ENCODE results near the gene SLX4. TPM values are rescaled to one million over a fixed set of nuclear protein-coding genes. Genes with fewer than 3 reads are reported as not detected.

Gene SLX4
- total RNA-seq, 1 donor from 2014 or later, result 9.3 TPM

DNA sequence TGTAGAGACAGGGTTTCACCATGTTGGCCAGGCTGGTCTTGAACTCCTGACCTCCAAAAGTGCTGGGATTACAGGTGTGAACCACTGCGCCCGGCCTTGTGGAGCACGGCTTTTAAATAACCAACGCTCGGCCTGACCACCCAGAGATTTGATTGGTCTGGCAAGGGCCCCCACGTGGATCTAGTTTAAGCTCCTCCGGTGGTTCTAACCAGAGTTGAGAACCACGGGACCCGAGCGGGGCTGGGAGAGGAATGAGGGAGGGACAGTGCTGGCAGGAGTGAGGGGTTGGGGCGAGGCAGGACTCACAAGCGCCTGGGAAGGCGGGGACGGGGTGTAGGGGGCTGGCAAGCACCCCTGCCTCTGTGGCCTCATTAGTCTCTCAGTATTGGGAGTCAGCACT, 37.2 kb downstream of the SLX4 start:
- Mint-ChIP-seq H3K4me3 (ENCODE audit: unreplicated experiment) (no peak overlapping the region), H3K4me1 (ENCODE audit: low read depth) (peaks cover 1% of the 10 kb centered on the region), H3K36me3 (ENCODE audit: low read depth) (peaks cover 5% of the 10 kb centered on the region), H3K27me3 (ENCODE audit: low read depth) (no peaks in the 10 kb centered on the region), H3K9me3 (ENCODE audit: low read depth) (peaks cover 8% of the 10 kb centered on the region), H3K27ac (ENCODE audit: unreplicated experiment) (no peak overlapping the region)
- TF ChIP-seq, protein P1, sequence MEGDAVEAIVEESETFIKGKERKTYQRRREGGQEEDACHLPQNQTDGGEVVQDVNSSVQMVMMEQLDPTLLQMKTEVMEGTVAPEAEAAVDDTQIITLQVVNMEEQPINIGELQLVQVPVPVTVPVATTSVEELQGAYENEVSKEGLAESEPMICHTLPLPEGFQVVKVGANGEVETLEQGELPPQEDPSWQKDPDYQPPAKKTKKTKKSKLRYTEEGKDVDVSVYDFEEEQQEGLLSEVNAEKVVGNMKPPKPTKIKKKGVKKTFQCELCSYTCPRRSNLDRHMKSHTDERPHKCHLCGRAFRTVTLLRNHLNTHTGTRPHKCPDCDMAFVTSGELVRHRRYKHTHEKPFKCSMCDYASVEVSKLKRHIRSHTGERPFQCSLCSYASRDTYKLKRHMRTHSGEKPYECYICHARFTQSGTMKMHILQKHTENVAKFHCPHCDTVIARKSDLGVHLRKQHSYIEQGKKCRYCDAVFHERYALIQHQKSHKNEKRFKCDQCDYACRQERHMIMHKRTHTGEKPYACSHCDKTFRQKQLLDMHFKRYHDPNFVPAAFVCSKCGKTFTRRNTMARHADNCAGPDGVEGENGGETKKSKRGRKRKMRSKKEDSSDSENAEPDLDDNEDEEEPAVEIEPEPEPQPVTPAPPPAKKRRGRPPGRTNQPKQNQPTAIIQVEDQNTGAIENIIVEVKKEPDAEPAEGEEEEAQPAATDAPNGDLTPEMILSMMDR (IDR thresholded peaks at IDR 0.05), result no peak
- DNase-seq (ENCODE audit: low spot score), result no peak

DNA sequence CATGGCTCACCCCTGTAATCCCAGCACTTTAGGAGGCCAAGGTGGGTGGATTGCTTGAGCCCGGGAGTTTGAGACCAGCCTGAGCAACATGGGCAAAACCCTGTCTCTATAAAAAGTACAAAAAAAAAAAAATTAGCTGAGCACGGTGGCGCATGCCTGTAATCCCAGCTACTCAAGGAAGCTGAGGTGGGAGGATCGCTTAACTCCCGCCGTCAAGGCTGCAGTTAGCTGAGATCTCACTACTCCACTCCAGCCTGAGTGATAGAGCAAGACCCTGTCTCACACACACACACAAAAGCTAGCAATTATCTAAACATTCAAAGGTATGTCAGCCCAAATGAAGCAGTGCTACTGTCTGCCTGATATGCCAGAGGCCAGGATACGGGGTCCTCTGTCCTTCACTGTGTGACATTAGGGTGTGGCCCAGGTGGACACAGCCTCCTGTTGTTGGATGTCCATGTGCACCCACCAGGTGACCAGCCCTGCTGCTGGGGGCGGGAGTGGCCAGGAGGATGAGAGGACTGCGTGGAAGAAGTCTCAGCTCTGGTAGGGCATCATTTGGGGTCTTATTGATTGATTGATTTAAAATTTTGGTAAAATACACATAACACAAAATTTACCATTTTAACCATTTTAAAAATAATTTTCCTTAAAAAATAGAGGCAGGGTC, 38.1 kb downstream of the SLX4 start:
- Mint-ChIP-seq H3K4me3 (ENCODE audit: unreplicated experiment) (no peak overlapping the region), H3K27ac (ENCODE audit: unreplicated experiment) (no peak overlapping the region), H3K9me3 (ENCODE audit: low read depth) (peaks cover 8% of the 10 kb centered on the region), H3K27me3 (ENCODE audit: low read depth) (no peaks in the 10 kb centered on the region), H3K36me3 (ENCODE audit: low read depth) (peaks cover 5% of the 10 kb centered on the region), H3K4me1 (ENCODE audit: low read depth) (no peaks in the 10 kb centered on the region)
- DNase-seq (ENCODE audit: low spot score), result no peak
- TF ChIP-seq, protein P1 (IDR thresholded peaks at IDR 0.05), result no peak

DNA sequence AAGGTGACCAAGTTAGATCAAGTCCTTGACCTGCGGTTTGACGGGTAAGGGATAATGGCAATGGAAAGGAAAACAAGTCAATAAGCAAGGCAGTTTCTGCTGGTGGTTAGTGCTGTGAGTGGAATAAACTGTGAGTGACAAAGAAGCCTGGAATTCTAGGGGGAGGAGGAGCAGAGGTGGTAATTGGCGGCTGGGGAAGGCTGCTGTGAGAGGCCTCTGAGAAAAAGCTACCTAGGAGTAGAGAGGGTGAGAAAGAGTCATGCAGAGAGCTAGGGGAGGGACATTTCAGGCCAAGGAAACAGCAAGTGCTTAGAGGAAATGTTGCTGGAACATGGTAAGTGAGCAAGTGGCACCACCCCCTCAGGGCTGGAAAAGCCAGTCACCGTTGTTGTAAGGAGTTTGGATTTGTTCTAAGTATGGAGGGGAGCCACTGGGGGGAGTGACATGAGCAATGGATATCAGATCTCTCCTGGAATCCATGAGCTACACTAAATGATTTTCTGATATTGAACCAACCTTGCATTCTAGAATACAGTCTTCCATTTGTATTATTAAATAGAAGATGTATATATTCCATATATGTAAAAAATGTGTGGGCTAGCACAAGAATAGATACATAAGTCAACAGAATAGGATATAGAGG, 40.9 kb downstream of the SLX4 start:
- Mint-ChIP-seq H3K4me3 (ENCODE audit: unreplicated experiment) (no peak overlapping the region), H3K27me3 (ENCODE audit: low read depth) (no peaks in the 10 kb centered on the region), H3K9me3 (ENCODE audit: low read depth) (peaks cover 8% of the 10 kb centered on the region), H3K4me1 (ENCODE audit: low read depth) (no peaks in the 10 kb centered on the region), H3K36me3 (ENCODE audit: low read depth) (peaks cover 5% of the 10 kb centered on the region), H3K27ac (ENCODE audit: unreplicated experiment) (no peak overlapping the region)
- TF ChIP-seq, protein P1 (IDR thresholded peaks at IDR 0.05), result no peak
- no peak for DNase-seq (ENCODE audit: low spot score)

DNA sequence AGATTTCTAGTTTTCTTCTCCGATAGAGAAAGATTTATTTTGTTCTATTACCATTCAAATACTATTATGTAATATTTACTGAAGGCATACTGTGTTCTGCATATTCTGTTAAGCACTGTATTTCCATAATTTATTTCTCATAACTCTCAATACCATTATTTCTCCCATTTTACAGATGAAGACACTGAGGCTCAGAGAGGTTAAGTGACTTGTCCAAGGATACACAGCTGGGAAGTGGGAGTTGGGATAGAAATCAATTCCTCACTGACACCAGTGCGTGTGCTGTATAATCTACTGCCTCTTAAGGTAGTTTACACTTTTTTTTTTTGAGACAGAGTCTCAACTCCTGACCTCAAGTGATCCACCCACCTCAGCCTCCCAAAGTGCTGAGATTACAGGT, 41.6 kb downstream of the SLX4 start:
- Mint-ChIP-seq H3K36me3 (ENCODE audit: low read depth) (peaks cover 5% of the 10 kb centered on the region), H3K27me3 (ENCODE audit: low read depth) (no peaks in the 10 kb centered on the region), H3K27ac (ENCODE audit: unreplicated experiment) (no peak overlapping the region), H3K4me1 (ENCODE audit: low read depth) (no peaks in the 10 kb centered on the region), H3K9me3 (ENCODE audit: low read depth) (peaks cover 8% of the 10 kb centered on the region), H3K4me3 (ENCODE audit: unreplicated experiment) (no peak overlapping the region)
- DNase-seq (ENCODE audit: low spot score), result no peak
- TF ChIP-seq, protein P1 (IDR thresholded peaks at IDR 0.05), result no peak

DNA sequence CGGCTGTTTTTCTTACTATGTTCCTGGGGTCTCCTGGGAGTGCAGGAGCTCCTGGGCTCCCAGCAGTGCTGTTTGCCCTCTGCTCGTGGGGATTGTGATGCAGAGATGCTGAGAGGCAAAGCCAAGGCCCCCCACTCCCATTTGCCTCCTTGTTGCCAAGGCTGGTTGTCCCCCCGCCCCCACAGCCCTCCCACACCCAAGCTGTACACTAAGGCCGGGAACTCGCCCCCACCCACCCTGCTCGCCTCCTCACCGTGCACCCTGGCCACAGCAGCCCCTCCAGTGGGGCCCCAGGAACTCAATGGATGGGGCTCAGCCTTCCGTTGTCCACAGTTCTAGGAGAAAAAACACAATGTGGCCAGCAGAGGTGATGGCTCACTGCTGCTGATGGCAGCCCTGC, 44.4 kb downstream of the SLX4 start:
- Mint-ChIP-seq H3K4me1 (ENCODE audit: low read depth) (no peaks in the 10 kb centered on the region), H3K27ac (ENCODE audit: unreplicated experiment) (no peak overlapping the region), H3K4me3 (ENCODE audit: unreplicated experiment) (no peak overlapping the region), H3K36me3 (ENCODE audit: low read depth) (peaks cover 5% of the 10 kb centered on the region), H3K9me3 (ENCODE audit: low read depth) (peaks cover 8% of the 10 kb centered on the region), H3K27me3 (ENCODE audit: low read depth) (no peaks in the 10 kb centered on the region)
- DNase-seq (ENCODE audit: low spot score), result no peak
- TF ChIP-seq, protein P1 (IDR thresholded peaks at IDR 0.05), result no peak
